ENCODE results near the gene STOX2.

Gene STOX2

GRCh38 chr4:183987987-183988392 lies 82.9 kb downstream of the STOX2 start:
- no peak for DNase-seq

- DNase-seq, result no peak
Observed at GRCh38 chr4:183988874-183989273, 83.8 kb downstream of the STOX2 start.

- DNase-seq, result no peak
Observed at GRCh38 chr4:183989461-183989860, 84.4 kb downstream of the STOX2 start.

DNA sequence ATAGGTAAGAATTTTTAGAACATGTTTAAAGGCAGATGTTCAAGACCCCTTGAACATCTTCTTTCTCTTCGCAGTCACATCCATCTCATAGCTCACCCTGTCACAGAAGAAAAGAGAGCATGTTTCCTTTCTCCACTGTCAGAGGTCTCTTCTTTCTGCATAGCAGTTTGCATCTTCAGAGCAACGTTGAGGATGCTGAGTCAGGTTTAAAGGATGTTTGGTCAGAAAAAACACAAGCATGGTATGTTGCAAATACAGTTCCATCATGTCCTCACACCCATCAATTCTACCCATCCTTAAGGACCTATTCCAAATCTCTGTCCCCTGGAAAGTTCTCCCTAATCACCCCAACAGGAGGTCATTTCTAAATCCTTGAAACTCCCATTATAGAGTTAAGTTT lies 84.8 kb downstream of the STOX2 start:
- DNase-seq, result no peak

GRCh38 chr4:183993676-183994075 lies 88.6 kb downstream of the STOX2 start:
- no peak for DNase-seq

DNA sequence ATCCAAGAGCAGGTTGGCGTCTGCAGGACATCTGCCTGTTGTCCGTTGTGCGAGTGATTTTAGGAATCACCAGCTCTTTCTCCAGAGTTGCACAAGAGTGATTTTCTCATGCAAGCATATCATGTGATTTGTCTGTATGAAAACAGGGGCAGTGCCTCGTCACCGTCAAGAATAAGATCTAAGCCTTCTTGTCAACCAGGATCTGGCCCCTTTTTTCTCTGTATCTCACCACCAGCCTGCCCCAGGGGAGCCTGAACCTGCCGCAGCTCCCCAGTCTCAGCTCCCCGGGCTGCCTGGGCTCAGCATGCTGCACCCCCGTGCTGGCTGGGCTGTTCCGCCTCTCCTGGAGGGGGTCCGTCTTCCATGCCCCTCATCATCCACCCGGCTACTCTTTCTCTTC lies 90.5 kb downstream of the STOX2 start:
- no peak for DNase-seq

DNA sequence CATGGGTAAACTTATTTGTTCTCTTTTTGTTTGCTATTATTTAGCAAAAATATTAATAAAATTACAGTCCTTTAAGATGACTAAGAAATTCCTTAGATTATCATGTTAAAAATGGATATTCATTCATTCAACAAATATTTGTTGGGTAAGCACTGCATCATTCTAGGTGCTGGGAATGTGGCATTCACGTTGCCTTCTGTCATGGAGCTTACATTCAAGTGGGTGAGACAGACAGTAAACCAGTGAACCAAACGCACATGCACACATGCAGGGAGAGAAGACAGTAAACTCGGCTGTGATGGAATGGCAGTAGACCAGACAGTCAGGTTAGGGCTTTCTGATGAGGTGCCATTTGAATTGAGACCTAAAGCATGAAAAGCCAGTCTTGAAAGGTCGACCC lies 91.8 kb downstream of the STOX2 start:
- no peak for DNase-seq

DNA sequence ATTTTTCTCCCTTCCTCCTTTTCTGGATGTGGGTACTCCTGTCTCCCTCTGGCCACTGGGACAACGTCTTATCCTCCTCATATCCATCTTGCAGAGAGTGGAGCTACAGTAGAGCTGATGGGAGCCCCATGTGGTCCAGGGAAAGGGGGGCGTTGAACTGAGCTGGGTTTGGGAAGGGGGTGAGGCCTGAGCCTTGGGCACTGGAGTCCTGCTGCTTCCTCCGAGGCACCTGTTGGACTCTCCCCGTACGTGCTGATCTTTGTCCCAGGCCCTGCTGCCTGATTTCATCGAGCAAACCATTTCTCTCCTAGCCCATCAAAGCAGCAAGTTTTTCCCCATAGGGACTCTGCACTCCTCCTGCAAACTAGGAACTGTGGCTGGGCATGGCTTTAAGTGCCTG lies 94.3 kb downstream of the STOX2 start:
- DNase-seq, result no peak

GRCh38 chr4:184000457-184001396 lies 95.6 kb downstream of the STOX2 start:
- DNase-seq, result no peak

GRCh38 chr4:184003433-184003832 lies 98.3 kb downstream of the STOX2 start:
- DNase-seq, result no peak

DNA sequence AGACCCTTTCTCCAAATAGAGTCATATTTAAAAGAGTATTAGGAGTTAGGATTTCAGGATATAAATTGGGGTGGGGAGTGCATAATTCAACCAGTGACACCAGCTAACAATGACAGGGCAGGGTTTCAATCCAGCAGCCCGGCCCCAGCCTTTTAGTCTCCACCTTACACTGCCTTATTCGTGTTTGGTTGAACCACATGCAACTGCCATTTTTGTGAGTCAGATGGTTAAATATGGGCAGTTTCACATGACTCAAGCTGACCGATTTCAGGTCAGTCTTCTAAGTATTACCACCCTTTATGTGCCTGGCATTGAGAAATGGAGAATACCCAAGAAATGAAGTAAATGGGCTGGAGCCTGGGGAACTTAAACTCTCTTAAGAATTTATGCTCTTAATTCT lies 102.8 kb downstream of the STOX2 start:
- no peak for DNase-seq

DNA sequence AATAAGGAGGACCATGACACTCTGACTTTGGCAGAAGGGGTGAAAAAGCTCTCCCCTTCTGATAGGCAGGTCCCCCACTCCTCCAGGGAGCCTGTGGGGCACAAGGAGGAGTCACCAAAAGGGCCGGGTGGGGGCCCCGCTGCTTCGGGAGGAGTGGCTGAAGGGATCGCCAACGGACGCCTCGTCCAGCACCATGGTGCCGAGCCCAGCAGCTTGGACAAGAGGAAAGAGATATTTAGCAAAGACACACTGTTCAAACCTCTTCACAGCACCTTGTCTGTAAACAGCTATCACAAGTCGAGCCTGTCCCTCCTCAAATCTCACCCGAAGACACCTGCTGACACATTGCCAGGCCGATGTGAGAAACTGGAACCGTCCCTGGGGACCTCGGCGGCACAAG lies 105.6 kb downstream of the STOX2 start:
- no peak for DNase-seq

- no peak for DNase-seq
Observed at GRCh38 chr4:184011826-184012380, 106.8 kb downstream of the STOX2 start.

- no peak for DNase-seq
Observed at GRCh38 chr4:184012937-184013336, 107.8 kb downstream of the STOX2 start.

DNA sequence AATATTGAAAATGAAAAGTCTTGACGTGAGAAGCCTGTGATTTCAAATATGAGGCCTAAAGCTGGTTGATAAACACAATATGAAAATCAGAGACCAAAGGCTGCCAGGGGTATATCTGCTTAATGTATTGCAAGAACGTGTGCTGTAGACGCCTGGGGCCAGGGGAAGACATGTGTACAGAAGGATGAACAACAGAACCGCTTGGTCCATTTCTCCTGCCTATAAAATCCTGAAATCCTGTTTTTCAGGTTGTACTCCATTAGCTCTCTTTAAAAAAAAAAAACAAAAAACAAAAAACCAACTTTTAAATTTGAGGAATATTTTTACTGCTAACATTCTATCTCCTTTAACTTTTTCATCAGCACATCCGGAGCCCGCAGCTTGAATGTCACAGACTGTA lies 109.2 kb downstream of the STOX2 start:
- no peak for DNase-seq

GRCh38 chr4:184016759-184017668 lies 111.9 kb downstream of the STOX2 start:
- DNase-seq, result no peak

DNA sequence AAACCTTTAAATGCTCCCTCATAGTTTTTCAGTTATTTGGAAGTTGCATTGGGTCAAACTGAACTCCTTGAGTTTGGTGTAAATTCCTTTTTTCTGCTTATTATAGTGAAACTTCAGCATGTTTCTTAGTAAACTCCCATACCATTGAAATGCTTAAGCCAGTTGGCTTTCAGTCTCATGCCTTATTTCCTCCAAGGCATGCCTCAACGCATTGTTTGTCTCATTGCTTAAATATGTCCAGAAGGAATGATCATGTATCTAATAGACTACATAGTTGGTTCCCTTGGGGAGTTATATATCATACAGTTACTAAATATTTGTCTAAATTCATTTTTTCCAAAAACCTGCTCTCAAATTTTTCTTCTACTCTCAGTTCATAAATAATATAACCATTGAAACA lies 114.0 kb downstream of the STOX2 start:
- DNase-seq, result no peak

DNA sequence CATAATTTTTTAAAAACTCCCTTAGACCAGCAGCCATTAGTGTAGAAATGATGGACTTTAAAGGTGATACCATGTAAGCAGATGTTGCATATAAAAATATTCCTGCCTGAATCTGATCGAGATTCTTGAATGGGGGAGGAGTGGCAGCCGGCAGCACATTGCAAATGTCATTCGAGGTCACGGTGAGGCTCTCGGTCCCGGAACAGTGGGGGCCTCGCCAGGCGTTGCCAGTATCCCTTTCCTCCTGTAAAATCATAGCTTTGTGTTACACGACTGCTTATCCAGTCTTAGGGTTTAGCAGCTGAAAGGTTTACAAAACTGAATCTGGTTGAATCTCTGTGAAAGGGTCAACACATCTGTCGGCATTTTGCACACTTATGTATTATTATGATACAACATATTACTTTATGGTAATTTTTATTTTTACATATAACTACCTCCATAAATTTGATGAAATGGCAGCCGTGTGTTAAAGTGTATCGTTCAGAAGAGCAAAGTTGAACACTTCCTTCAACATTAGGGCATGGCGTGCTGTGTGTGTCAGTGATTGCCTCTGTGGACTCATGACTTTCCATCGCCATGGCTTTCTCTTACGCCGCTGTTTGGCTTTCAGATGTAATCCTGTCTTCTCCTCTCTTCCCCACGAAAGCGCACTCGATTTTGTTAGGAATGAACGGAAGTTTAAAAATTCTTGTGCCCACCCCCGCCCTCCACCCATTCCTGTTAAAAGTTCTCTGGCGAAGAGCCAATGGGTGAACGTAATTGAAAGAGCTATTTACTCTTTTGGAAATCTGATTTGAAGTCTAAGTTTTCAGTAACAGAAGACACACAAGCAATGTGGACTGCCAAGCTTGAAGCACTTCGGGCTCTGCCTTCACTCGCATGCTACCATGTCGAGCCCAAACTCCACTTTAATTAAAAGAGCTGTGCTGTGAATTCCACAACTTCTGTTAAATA lies 114.8 kb downstream of the STOX2 start:
- no peak for DNase-seq

GRCh38 chr4:184021389-184021788 lies 116.3 kb downstream of the STOX2 start:
- no peak for DNase-seq

GRCh38 chr4:184022679-184023383 lies 117.7 kb downstream of the STOX2 start:
- DNase-seq, result no peak

- DNase-seq, result no peak
Observed at GRCh38 chr4:184024637-184025036, 119.5 kb downstream of the STOX2 start.
